WTC11 (cell line): Measurements from ENCODE around the gene KIF5C.

Source experiments
- CTCF ChIP-seq: fragments of 200-600 bp; IDR thresholded peaks from 2 replicates; pipeline ENCODE4 v1.8.0; 2022; ENCODE audit warnings: antibody characterized with exemption
- ELF4 ChIP-seq: sonication (generic); formaldehyde crosslinking; IDR thresholded peaks from 2 replicates; pipeline ENCODE4 v1.8.1; 2022; ENCODE audit warnings: low read depth, mild to moderate bottlenecking, moderate library complexity, missing genetic modification reagents
- ETV6 ChIP-seq: sonication (generic); formaldehyde crosslinking; IDR thresholded peaks from 2 replicates; pipeline ENCODE4 v1.8.1; 2022; ENCODE audit warnings: mild to moderate bottlenecking, missing genetic modification reagents
- FOXJ3 ChIP-seq: sonication (generic); formaldehyde crosslinking; IDR thresholded peaks from 2 replicates; pipeline ENCODE4 v1.9.0; 2021; ENCODE audit warnings: missing genetic modification reagents, mild to moderate bottlenecking, borderline replicate concordance
- MYBL2 ChIP-seq: sonication (generic); formaldehyde crosslinking; IDR thresholded peaks from 2 replicates; pipeline ENCODE4 v1.8.1; 2023; ENCODE audit warnings: mild to moderate bottlenecking, moderate library complexity, missing genetic modification reagents
- NFYB ChIP-seq: sonication (generic); formaldehyde crosslinking; conservative IDR thresholded peaks from 2 replicates; pipeline ENCODE4 v1.8.0; 2022; ENCODE audit warnings: low read depth, missing genetic modification reagents
- RELA ChIP-seq: sonication (generic); formaldehyde crosslinking; IDR thresholded peaks from 2 replicates; pipeline ENCODE4 v1.8.1; 2022; ENCODE audit warnings: missing genetic modification reagents, mild to moderate bottlenecking, borderline replicate concordance
- USF1 ChIP-seq: sonication (generic); formaldehyde crosslinking; IDR thresholded peaks from 2 replicates; pipeline ENCODE4 v1.8.0; 2022; ENCODE audit warnings: mild to moderate bottlenecking, missing genetic modification reagents

- TF ChIP-seq USF1 (CRISPR knock-in tag): no peak
- no peak for TF ChIP-seq FOXJ3 (CRISPR knock-in tag)
- TF ChIP-seq ELF4: no peak
- no peak for TF ChIP-seq MYBL2 (CRISPR knock-in tag)
- no peak for TF ChIP-seq RELA
- TF ChIP-seq NFYB: no peak
- TF ChIP-seq CTCF: no peak
- TF ChIP-seq ETV6: no peak
These were observed 80.8 kb downstream of the KIF5C start for GRCh38 chr2:148955798-148956197.
